Mucosa of rectum (tissue), 2 donors: ENCODE results near the gene CLSTN2.

Experiments
- H3K27ac ChIP-seq, 2 donors: one replicate each; pipeline ENCODE4 v1.7.0; 2013; ENCODE audit warnings: inconsistent platforms in 2 of 2, low read depth in 2 of 2, low read length in 2 of 2
- H3K27me3 ChIP-seq, 2 donors: one replicate each; pipeline ENCODE4 v1.7.0; 2013; ENCODE audit warnings: low read length in 2 of 2; ENCODE audit not compliant: control insufficient read depth in 2 of 2, insufficient read depth in 2 of 2
- H3K36me3 ChIP-seq, 2 donors: one replicate each; pipeline ENCODE4 v1.7.0; 2013; ENCODE audit warnings: low read length in 2 of 2; ENCODE audit not compliant: control insufficient read depth in 2 of 2, insufficient read depth in 2 of 2
- H3K4me1 ChIP-seq, 2 donors: one replicate each; pipeline ENCODE4 v1.7.0; 2013; ENCODE audit warnings: low read length in 2 of 2, mild to moderate bottlenecking in 1 of 2; ENCODE audit not compliant: control insufficient read depth in 2 of 2, insufficient read depth in 2 of 2
- H3K4me3 ChIP-seq, 2 donors: one replicate each; pipeline ENCODE4 v1.7.0; 2013; ENCODE audit warnings: low read length in 2 of 2
- H3K9ac ChIP-seq, 2 donors: one replicate each; pipeline ENCODE4 v1.7.0; 2013; ENCODE audit warnings: low read length in 2 of 2, low read depth in 1 of 2, mild to moderate bottlenecking in 1 of 2
- H3K9me3 ChIP-seq, 2 donors: one replicate each; pipeline ENCODE4 v1.7.0; 2013; ENCODE audit warnings: low read length in 2 of 2; ENCODE audit not compliant: control insufficient read depth in 2 of 2
- donor health status: healthy.
- donor health status: Normal muscosa, but diverticular disease.

CLSTN2 gene

DNA sequence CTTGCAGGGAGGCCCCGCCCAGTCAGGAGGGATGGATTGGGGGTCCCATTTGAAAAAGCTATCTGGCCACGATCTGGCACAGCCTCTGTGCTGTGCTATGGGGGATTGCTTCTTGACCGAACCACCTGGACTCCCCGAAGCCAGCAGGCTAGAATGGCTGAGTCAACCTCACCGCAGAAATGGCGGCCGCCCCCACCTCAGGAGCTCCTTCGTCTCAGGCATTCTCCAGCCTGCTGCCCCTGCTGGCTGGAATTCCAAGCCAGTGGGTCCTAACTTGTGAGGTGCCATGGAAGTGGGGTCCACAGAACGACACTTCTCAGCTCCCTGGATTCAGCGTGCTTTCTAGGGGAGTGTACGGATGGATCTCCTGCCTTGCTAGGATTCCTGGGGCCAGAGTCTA is 562.3 kb downstream of the CLSTN2 start:
- no peaks in the 10 kb centered on the region for H3K4me1 ChIP-seq
- H3K9me3 ChIP-seq: no peaks in the 10 kb centered on the region
- H3K36me3 ChIP-seq: no peaks in the 10 kb centered on the region

DNA sequence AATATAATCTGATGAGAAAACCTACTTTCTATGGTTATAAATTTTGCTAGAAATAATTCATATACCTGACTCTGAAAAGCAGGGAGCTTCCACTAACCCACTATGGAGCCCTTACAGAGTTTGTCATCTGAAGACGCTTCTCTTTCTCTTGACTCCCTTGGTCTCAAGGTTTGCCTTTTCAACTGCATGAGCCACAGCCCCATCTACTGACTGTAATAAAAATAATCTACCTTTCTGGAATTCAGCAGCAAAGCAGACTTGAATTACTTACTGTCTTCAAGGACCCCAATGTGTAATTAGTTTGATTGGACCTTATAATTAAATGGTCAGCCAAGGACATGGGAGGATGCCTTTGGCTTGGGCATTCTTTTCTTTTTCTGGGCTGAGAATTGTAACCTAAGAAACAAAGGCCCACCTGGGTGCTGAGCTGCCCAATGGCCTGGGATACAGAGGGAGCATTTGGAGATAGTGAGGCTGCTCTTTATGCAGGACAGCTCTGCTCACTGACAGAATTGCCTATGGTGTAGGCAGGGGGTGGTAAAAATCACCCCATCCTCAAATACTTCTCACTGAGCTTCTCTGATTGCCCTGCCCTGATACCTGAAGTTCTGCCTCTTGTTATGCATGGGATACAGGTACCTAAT is 564.3 kb downstream of the CLSTN2 start:
- H3K27ac ChIP-seq: no peak overlapping the region
- no peaks in the 10 kb centered on the region for H3K4me1 ChIP-seq
- H3K9ac ChIP-seq: no peak overlapping the region
- no peaks in the 10 kb centered on the region for H3K27me3 ChIP-seq
- H3K36me3 ChIP-seq: no peaks in the 10 kb centered on the region
- no peaks in the 10 kb centered on the region for H3K9me3 ChIP-seq
- H3K4me3 ChIP-seq: no peak overlapping the region

More for the DNA sequence above, 562.3 kb downstream of the CLSTN2 start:
- Histone ChIP-seq H3K9ac (no peak overlapping the region), H3K27ac (no peak overlapping the region), H3K4me3 (no peak overlapping the region), H3K27me3 (no peaks in the 10 kb centered on the region)

DNA sequence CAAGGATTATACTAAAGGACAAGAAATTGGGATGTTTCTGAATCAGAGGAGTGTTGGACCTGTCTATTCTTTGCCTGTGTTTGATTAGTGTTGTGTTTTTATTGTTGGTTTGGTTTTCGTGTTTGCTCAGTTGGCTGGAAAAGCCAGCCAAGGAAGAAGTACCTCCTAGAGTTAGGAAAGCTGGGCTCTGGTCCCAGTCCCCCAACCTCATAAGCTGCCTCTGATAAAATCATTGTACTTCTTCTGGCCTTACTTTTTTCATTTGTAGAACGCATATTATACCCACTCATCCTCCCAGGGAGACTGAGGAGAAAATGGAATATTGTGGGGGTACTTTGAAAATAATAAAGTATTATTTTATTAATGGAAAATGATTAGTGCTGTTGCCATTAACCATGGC is 565.5 kb downstream of the CLSTN2 start:
- no peaks in the 10 kb centered on the region for H3K4me1 ChIP-seq
- no peak overlapping the region for H3K27ac ChIP-seq
- H3K9ac ChIP-seq: no peak overlapping the region
- no peaks in the 10 kb centered on the region for H3K36me3 ChIP-seq
- H3K27me3 ChIP-seq: no peaks in the 10 kb centered on the region
- H3K9me3 ChIP-seq: no peaks in the 10 kb centered on the region
- H3K4me3 ChIP-seq: no peak overlapping the region

DNA sequence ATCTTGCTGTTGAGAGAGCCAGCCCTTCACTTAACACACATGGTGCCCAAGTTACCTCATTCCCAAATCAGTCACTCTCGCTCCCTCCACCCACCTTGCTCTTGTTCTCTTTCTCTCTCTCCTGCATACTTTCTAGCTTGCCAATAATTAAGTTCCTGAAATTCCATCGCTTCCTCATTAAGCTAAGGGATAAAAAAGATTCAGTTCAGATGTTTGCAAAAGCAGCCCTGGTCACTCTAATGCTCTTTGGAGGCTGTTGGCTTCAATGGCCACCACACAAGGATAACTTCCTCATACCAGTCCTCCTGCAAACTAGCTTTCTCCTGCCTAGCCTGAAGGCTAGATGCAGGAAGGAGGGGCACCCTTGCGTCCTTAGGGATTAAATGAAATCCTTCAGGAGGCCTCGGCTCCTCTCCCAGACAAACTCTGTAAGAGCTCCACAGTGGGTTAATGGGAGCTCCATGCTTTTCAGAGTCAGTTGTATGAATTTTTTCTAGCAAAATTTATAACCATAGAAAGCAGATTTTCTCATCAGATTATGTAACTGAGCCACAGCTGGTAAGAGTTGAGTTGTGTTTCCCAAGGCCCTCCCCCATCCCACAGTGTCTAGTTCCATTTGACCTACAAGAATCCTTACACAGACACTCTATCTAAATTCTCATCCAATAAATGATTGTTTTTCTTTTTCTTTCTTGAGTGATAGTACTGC is 566.2 kb downstream of the CLSTN2 start:
- no peak overlapping the region for H3K27ac ChIP-seq
- H3K9me3 ChIP-seq: no peaks in the 10 kb centered on the region
- no peaks in the 10 kb centered on the region for H3K4me1 ChIP-seq
- H3K9ac ChIP-seq: no peak overlapping the region
- H3K36me3 ChIP-seq: no peaks in the 10 kb centered on the region
- H3K27me3 ChIP-seq: no peaks in the 10 kb centered on the region
- no peak overlapping the region for H3K4me3 ChIP-seq

DNA sequence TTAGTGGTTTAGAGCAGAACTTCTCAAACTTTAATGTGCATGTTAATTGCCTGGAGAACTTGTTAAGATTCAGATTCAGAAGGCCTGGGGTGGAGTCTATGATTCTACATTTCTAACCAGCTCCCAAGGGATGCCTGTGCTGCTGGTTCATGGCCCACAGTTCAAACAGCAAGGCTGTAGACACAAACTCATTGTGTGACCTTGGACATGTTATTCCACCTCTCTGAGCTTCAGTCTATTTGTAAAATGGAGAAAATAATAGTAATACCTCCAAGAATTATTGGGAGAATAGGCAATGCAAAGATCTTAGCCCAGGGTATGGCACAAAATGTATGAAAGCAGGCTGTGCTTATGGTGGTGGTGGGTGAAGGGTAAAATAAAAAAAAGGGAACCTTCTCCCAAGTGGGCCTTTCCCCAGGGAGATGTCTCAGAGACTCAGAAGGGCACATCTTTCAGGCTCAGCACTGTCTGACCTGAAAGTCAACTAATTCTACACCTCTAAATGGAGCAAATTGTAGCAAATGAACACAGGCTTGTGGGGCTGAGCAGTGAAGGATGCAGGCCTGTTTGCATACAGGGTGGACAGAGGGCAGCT is 566.9 kb downstream of the CLSTN2 start:
- Histone ChIP-seq H3K4me3 (no peak overlapping the region), H3K27ac (no peak overlapping the region), H3K4me1 (no peaks in the 10 kb centered on the region), H3K36me3 (no peaks in the 10 kb centered on the region), H3K27me3 (no peaks in the 10 kb centered on the region), H3K9me3 (no peaks in the 10 kb centered on the region), H3K9ac (no peak overlapping the region)

DNA sequence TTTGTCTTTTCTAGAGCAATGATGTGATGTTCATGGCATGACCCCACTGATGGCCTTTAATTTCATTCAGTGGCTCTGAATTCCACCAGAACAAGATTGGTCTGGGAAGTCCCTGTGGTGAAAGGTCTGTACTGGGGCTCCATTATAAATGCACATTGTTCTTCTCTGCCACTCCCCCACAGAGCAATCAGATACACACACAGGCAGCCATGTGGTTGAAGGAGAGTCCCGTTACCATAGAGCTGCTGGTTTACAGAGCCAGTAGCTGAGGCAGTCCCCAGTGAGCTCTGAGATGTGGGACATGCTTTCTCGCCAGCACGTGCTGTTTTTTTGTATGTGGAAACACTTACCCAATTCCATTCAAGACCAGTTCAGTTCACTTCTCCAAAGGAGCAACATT is 570.2 kb downstream of the CLSTN2 start:
- H3K9me3 ChIP-seq: no peaks in the 10 kb centered on the region
- H3K4me3 ChIP-seq: no peak overlapping the region
- H3K4me1 ChIP-seq: no peaks in the 10 kb centered on the region
- H3K27ac ChIP-seq: no peak overlapping the region
- H3K27me3 ChIP-seq: no peaks in the 10 kb centered on the region
- no peak overlapping the region for H3K9ac ChIP-seq
- H3K36me3 ChIP-seq: no peaks in the 10 kb centered on the region

DNA sequence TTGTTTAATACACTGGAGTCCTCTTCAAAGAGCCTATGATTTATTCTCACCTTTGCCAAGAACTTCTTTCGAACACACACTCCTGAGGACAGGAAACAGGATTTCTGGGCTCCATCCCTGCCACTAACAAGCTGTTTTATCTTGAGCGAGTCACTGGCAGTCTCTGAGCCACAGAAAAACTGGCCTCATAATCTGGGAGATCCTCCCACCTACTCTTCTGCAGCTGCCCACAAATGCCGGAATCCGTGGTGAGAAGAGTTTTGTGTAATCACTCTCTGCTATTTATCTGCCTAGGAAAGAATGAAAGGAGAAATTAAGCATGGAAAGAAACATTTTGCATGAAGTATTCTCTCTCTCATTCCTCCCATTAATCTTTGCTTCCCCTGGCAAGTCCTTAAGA is 570.9 kb downstream of the CLSTN2 start:
- no peak overlapping the region for H3K9ac ChIP-seq
- H3K4me1 ChIP-seq: no peaks in the 10 kb centered on the region
- no peaks in the 10 kb centered on the region for H3K9me3 ChIP-seq
- H3K27ac ChIP-seq: no peak overlapping the region
- H3K36me3 ChIP-seq: no peaks in the 10 kb centered on the region
- H3K4me3 ChIP-seq: no peak overlapping the region
- no peaks in the 10 kb centered on the region for H3K27me3 ChIP-seq

DNA sequence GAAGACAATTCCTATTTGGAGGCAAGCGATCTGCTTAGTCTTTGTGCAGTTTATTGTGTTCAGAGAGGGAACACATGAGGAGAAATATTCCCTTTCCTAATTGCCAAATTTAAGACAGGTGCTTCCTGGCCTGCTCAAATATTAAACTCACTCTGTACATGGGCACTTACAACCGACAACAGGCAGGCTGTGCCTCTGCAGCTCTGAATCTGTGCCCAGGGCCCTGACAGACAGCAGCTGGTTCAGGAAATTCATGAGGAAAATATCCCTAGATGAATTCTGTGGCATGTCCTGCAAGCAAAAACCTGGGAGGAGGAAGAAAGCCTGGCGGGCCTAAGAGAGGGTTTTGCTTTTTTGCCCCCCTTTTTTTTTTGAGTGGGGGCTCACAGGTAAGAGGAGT is 573.6 kb downstream of the CLSTN2 start:
- Histone ChIP-seq H3K27me3 (no peaks in the 10 kb centered on the region), H3K9ac (no peak overlapping the region), H3K36me3 (no peaks in the 10 kb centered on the region), H3K4me3 (no peak overlapping the region), H3K9me3 (no peaks in the 10 kb centered on the region), H3K4me1 (no peaks in the 10 kb centered on the region), H3K27ac (no peak overlapping the region)

DNA sequence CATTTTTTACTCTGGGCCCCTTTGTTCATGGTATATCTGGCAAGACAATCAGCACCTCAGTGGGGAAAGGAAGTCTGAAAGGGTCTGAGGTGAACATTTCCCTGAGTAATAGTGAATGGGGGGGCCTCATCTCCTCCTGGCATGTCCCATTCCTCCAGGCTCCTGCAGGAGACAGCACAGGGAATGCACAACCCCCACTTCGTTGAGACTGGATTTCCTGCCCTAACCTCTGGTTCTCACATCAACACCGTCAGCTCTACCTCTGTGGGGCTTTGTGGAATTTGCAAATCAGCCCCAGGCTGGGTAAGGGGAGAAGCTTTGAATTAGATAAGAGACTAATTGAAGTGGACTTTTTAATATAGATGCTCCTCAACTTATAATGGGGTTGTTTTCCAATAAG is 574.5 kb downstream of the CLSTN2 start:
- H3K9ac ChIP-seq: no peak overlapping the region
- H3K4me3 ChIP-seq: no peak overlapping the region
- H3K27me3 ChIP-seq: no peaks in the 10 kb centered on the region
- H3K36me3 ChIP-seq: no peaks in the 10 kb centered on the region
- H3K4me1 ChIP-seq: no peaks in the 10 kb centered on the region
- no peaks in the 10 kb centered on the region for H3K9me3 ChIP-seq
- H3K27ac ChIP-seq: no peak overlapping the region

DNA sequence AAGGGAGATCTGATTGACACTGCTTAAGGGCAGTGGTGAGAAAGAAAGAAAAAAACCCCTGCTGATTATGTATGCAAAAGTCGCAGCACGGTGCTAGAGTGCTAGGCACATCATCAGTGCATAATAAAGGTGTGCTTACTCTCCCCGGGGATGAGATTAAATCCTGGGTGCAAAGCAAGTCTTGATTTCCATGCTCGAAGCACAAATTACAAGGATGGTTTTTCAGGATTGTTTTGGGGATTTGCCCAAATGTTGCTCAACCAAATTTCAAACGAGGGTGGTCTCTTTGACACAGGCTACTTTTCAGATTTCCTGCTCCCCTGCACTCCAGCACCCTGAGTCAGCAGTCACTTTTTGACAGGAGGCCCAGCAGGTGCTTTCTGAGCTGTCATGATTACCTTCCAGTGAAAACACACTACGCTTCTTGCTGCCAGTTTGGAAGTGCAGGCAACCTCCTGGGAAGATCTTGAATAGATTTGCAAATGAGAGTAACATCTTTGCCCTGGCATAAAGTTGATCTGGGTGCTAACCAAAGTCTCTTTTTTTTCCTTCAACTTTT is 575.4 kb downstream of the CLSTN2 start:
- no peaks in the 10 kb centered on the region for H3K4me1 ChIP-seq

More for the DNA sequence above, 575.4 kb downstream of the CLSTN2 start:
- no peak overlapping the region for H3K27ac ChIP-seq
- no peak overlapping the region for H3K4me3 ChIP-seq
- no peaks in the 10 kb centered on the region for H3K36me3 ChIP-seq
- H3K27me3 ChIP-seq: no peaks in the 10 kb centered on the region
- H3K9ac ChIP-seq: no peak overlapping the region
- H3K9me3 ChIP-seq: no peaks in the 10 kb centered on the region
